ENCODE measurements around the gene STRA8. TPM values are rescaled to one million over a fixed set of nuclear protein-coding genes. Genes with fewer than 3 reads are reported as not detected.
A peak's percentile ranks its signal among the peaks of the same experiment; 100 is the strongest.
"Not testable (repeated sequence)": the region's sequence is repeated elsewhere in the genome, so short reads cannot be mapped to it uniquely, and the experiment has no call there.

Gene STRA8
- polyA plus RNA-seq, 3 donors: not detected

- H3K36me3 Mint-ChIP-seq: peaks cover 12 to 18% of the 10 kb centered on the region in 2 donors
- H3K4me1 Mint-ChIP-seq: peaks cover 47% of the 10 kb centered on the region
Observed at GRCh38 chr7:135210888-135211178, 22.8 kb upstream of the STRA8 start.

GRCh38 chr7:135211179-135211945 is 22.3 kb upstream of the STRA8 start, which contains the start of gene WDR91:
TSS of gene WDR91 (minus strand) at chr7:135211526. CDS start at chr7:135211502, 24 bp downstream.
- H3K4me1 ChIP-seq (ENCODE audit: control insufficient read depth in 1 of 2, insufficient read depth in 2 of 2, low read length in 2 of 2): peaks cover 44% of the 10 kb centered on the region in 2 donors
- Mint-ChIP-seq H3K27me3 (ENCODE audit: low read depth in 3 of 3) (peaks cover 1 to 9% (median 2%) of the 10 kb centered on the region in 3 donors), H3K36me3 (peaks cover 7 to 13% of the 10 kb centered on the region in 2 donors), H3K4me3 (peak within 1 kb of the TSS; percentile 94 to 98), H3K9me3 (no peaks in the 10 kb centered on the region), H3K27ac (peak within 1 kb of the TSS; percentile 91 to 99 (median 98)), H3K4me1 (peaks cover 44% of the 10 kb centered on the region)
- H3K4me2 ChIP-seq (replicated peaks; ENCODE audit: extremely low read depth, low read length, poor library complexity, severe bottlenecking): peak within 1 kb of the TSS; percentile 89
- H2AFZ ChIP-seq (ENCODE audit: insufficient read depth, low read depth, low read length, poor library complexity, severe bottlenecking): peak within 1 kb of the TSS; percentile 89
- DNase-seq: peak; percentile 93
- H4K20me1 ChIP-seq (ENCODE audit: insufficient read depth, low read length): no peaks in the 10 kb centered on the region
- peak within 1 kb of the TSS; percentile 97 for H3K9ac ChIP-seq (ENCODE audit: insufficient read depth, low read length, poor library complexity, severe bottlenecking)
- intact Hi-C loops (cut with micrococcal nuclease): loop anchor here (5.0 kb wide), 2 partner anchors 39 to 64 kb away; partner anchors contain the start of genes CYREN (in 1 of the 2) and TMEM140 (in 1 of the 2)
- peaks cover 0 to under 1% of the 10 kb centered on the region in 2 donors for H3K36me3 ChIP-seq (replicated peaks in 1 of 2; ENCODE audit: control insufficient read depth in 1 of 2, insufficient read depth in 2 of 2, low read length in 2 of 2)
- no peaks in the 10 kb centered on the region for H3K9me3 ChIP-seq (replicated peaks in 1 of 2; ENCODE audit: control insufficient read depth in 1 of 2, insufficient read depth in 1 of 2, low read length in 2 of 2)
- peaks cover 4% of the 10 kb centered on the region for H3K79me2 ChIP-seq (ENCODE audit: insufficient read depth, low read length)
- no peaks in the 10 kb centered on the region for H3K27me3 ChIP-seq (ENCODE audit: control insufficient read depth in 2 of 2, insufficient read depth in 2 of 2, low read length in 2 of 2)
- under 1% methylated on average over 67 of the region's 82 CpGs for WGBS (ENCODE audit: insufficient coverage)
- H3K4me3 ChIP-seq (replicated peaks in 1 of 3; ENCODE audit: low read depth in 2 of 3, low read length in 3 of 3): peak within 1 kb of the TSS; percentile 89 to 90 (median 89)
- peak within 1 kb of the TSS; percentile 57 to 94 for H3K27ac ChIP-seq (ENCODE audit: low read depth in 1 of 2, low read length in 2 of 2)
- TF ChIP-seq CTCF (IDR thresholded peaks at IDR 0.05): no peak

More at GRCh38 chr7:135210888-135211178, 22.8 kb upstream of the STRA8 start:
- peak overlapping the region; percentile 97 for H3K9ac ChIP-seq (ENCODE audit: insufficient read depth, low read length, poor library complexity, severe bottlenecking)
- H2AFZ ChIP-seq (ENCODE audit: insufficient read depth, low read depth, low read length, poor library complexity, severe bottlenecking): peak overlapping the region; percentile 89
- no peaks in the 10 kb centered on the region for H3K9me3 ChIP-seq (replicated peaks in 1 of 2; ENCODE audit: control insufficient read depth in 1 of 2, insufficient read depth in 1 of 2, low read length in 2 of 2)
- Mint-ChIP-seq H3K27ac (peak overlapping the region; percentile 91 to 99 (median 98)), H3K9me3 (no peaks in the 10 kb centered on the region), H3K27me3 (ENCODE audit: low read depth in 3 of 3) (peaks cover 1 to 9% (median 2%) of the 10 kb centered on the region in 3 donors), H3K4me3 (peak overlapping the region; percentile 94 to 98)
- peak overlapping the region; percentile 89 for H3K4me2 ChIP-seq (replicated peaks; ENCODE audit: extremely low read depth, low read length, poor library complexity, severe bottlenecking)
- intact Hi-C loops (cut with micrococcal nuclease): loop anchor here (5.0 kb wide), 2 partner anchors 39 to 64 kb away; partner anchors contain the start of genes CYREN (in 1 of the 2) and TMEM140 (in 1 of the 2)
- H3K36me3 ChIP-seq (replicated peaks in 1 of 2; ENCODE audit: control insufficient read depth in 1 of 2, insufficient read depth in 2 of 2, low read length in 2 of 2): peaks cover 4 to 6% of the 10 kb centered on the region in 2 donors
- peaks cover 4% of the 10 kb centered on the region for H3K79me2 ChIP-seq (ENCODE audit: insufficient read depth, low read length)
- peak overlapping the region; percentile 57 to 94 for H3K27ac ChIP-seq (ENCODE audit: low read depth in 1 of 2, low read length in 2 of 2)
- 0% methylated on average over 13 of the region's 13 CpGs for WGBS (ENCODE audit: insufficient coverage)
- peak overlapping the region; percentile 89 to 90 (median 89) for H3K4me3 ChIP-seq (replicated peaks in 1 of 3; ENCODE audit: low read depth in 2 of 3, low read length in 3 of 3)
- H4K20me1 ChIP-seq (ENCODE audit: insufficient read depth, low read length): no peaks in the 10 kb centered on the region
- no peaks in the 10 kb centered on the region for H3K27me3 ChIP-seq (ENCODE audit: control insufficient read depth in 2 of 2, insufficient read depth in 2 of 2, low read length in 2 of 2)
- peak in 2 of 3 donors; percentile 18 to 31 for DNase-seq
- no peak for TF ChIP-seq CTCF (IDR thresholded peaks at IDR 0.05)
- H3K4me1 ChIP-seq (ENCODE audit: control insufficient read depth in 1 of 2, insufficient read depth in 2 of 2, low read length in 2 of 2): peaks cover 44% of the 10 kb centered on the region in 2 donors

GRCh38 chr7:135211946-135212685 is 21.5 kb upstream of the STRA8 start:
- not testable (repeated sequence) for H3K9me3 ChIP-seq (replicated peaks in 1 of 2; ENCODE audit: control insufficient read depth in 1 of 2, insufficient read depth in 1 of 2, low read length in 2 of 2); H3K9me3 Mint-ChIP-seq; H3K79me2 ChIP-seq (ENCODE audit: insufficient read depth, low read length); DNase-seq; H3K27me3 ChIP-seq (ENCODE audit: control insufficient read depth in 2 of 2, insufficient read depth in 2 of 2, low read length in 2 of 2); H3K27me3 Mint-ChIP-seq (ENCODE audit: low read depth in 3 of 3); H3K36me3 ChIP-seq (replicated peaks in 1 of 2; ENCODE audit: control insufficient read depth in 1 of 2, insufficient read depth in 2 of 2, low read length in 2 of 2); H4K20me1 ChIP-seq (ENCODE audit: insufficient read depth, low read length)
- peak overlapping the region; percentile 42 to 94 for H3K27ac ChIP-seq (ENCODE audit: low read depth in 1 of 2, low read length in 2 of 2)
- H3K27ac Mint-ChIP-seq: peak overlapping the region; percentile 83 to 94 (median 90)
- peak overlapping the region; percentile 71 to 89 (median 80) for H3K4me3 ChIP-seq (replicated peaks in 1 of 3; ENCODE audit: low read depth in 2 of 3, low read length in 3 of 3)
- WGBS (ENCODE audit: insufficient coverage): 80% methylated on average over 5 of the region's 30 CpGs
- peaks cover 39% of the 10 kb centered on the region for H3K4me1 Mint-ChIP-seq
- H2AFZ ChIP-seq (ENCODE audit: insufficient read depth, low read depth, low read length, poor library complexity, severe bottlenecking): peak overlapping the region; percentile 89
- peak overlapping the region; percentile 93 to 94 for H3K4me3 Mint-ChIP-seq
- peak overlapping the region; percentile 97 for H3K9ac ChIP-seq (ENCODE audit: insufficient read depth, low read length, poor library complexity, severe bottlenecking)
- intact Hi-C loops (cut with micrococcal nuclease): loop anchor here (5.0 kb wide), 2 partner anchors 40 to 65 kb away; partner anchors contain the start of genes CYREN (in 1 of the 2) and TMEM140 (in 1 of the 2)
- peaks cover 6 to 12% of the 10 kb centered on the region in 2 donors for H3K36me3 Mint-ChIP-seq
- peak overlapping the region; percentile 89 for H3K4me2 ChIP-seq (replicated peaks; ENCODE audit: extremely low read depth, low read length, poor library complexity, severe bottlenecking)
- peaks cover 39 to 43% of the 10 kb centered on the region in 2 donors for H3K4me1 ChIP-seq (ENCODE audit: control insufficient read depth in 1 of 2, insufficient read depth in 2 of 2, low read length in 2 of 2)

Data from CD14-positive monocyte (primary cell).